Measurements from ENCODE around the gene TSPEAR. TPM values are rescaled to one million over a fixed set of nuclear protein-coding genes. Genes with fewer than 3 reads are reported as not detected.
"Not testable (repeated sequence)": the region's sequence is repeated elsewhere in the genome, so short reads cannot be mapped to it uniquely, and the experiment has no call there.

TSPEAR gene
- total RNA-seq, 1 experiment from 2014 or later: not detected

GRCh38 chr21:44503901-44504399 lies 207.4 kb downstream of the TSPEAR start:
- in situ Hi-C loops (cut with HindIII; ENCODE audit: low pct_unique_long_range_greater_than_20kb, low sequenced_read_pairs): no loop called here
- DNase-seq (ENCODE audit: low read depth): no peak

DNA sequence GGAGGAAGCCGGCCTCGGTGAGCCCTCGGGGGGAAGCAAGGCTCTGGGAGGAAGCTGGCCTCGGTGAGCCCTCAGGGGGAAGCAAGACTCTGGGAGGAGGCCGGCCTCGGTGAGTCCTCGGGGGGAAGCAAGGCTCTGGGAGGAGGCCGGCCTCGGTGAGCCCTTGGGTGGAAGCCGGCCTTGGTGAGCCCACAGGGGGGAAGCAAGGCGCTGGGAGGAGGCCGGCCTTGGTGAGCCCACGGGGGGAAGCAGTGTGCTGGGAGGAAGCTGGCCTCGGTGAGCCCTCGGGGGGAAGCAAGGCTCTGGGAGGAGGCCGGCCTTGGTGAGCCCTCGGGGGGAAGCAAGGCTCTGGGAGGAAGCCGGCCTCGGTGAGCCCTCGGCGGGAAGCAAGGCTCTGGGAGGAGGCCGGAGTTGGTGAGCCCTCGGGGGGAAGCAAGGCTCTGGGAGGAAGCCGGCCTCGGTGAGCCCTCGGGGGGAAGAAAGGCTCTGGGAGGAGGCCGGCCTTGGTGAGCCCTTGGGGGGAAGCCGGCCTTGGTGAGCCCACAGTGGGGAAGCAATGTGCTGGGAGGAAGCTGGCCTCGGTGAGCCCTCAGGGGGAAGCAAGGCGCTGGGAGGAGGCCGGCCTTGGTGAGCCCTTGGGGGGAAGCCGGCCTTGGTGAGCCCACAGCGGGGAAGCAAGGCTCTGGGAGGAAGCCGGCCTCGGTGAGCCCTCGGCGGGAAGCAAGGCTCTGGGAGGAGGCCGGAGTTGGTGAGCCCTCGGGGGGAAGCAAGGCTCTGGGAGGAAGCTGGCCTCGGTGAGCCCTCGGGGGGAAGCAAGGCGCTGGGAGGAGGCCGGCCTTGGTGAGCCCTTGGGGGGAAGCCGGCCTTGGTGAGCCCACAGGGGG lies 208.1 kb downstream of the TSPEAR start:
- DNase-seq (ENCODE audit: low read depth); in situ Hi-C loops (cut with HindIII; ENCODE audit: low pct_unique_long_range_greater_than_20kb, low sequenced_read_pairs): not testable (repeated sequence)

DNA sequence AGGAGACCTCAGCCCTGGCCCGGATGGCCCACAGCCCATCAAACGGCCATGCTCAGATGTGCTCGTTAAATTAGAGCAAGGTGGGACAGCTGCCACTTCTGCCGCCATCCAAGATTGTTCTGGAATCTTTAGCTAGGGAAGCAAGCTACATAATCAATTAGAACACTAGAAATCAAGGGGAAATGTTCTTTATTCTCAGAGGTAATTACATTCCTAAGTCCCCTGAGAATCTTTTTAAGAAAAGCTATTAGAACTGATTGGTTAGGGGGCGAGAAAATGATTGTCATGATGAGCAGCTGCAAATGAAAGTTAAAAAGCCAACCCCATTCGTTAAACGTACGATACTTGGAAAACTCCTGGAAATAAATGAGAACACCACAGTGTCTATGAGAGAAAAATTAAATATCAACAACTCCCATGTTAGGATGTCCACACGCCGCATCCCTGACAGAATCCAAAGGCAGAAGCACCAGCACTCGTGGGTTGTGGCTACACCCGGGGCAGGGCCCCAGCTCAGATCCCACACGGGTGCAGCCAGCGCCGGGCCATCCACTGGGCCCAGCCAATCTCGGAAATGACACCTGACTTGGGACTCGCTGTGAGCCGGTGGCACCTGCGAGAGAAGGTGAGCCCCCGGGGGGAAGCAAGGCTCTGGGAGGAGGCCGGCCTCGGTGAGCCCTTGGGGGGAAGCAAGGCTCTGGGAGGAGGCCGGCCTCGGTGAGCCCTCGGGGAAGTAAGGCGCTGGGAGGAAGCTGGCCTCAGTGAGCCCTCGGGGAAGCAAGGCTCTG lies 209.0 kb downstream of the TSPEAR start:
- DNase-seq (ENCODE audit: low read depth): no peak
- in situ Hi-C loops (cut with HindIII; ENCODE audit: low pct_unique_long_range_greater_than_20kb, low sequenced_read_pairs): no loop called here

DNA sequence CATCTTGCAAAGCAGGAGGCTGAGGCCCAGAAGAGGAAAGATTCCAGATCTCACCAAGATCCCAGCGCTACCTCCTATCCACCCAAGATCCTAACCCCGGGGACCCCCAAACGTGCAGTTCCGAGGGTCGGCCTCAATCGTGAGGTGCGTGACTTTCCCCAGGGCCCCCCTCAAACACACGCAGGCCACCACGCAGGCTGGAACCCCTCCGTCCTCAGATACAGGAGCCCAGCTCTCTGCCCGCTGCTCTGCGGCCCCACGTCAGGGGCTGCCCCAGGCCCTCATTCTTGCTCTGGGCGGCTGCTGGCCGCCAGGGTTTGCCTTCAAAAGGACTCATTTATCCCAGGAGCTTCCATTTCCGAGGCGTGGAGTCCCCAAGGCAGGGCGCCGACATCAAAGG lies 211.3 kb downstream of the TSPEAR start:
- DNase-seq (ENCODE audit: low read depth): no peak

DNA sequence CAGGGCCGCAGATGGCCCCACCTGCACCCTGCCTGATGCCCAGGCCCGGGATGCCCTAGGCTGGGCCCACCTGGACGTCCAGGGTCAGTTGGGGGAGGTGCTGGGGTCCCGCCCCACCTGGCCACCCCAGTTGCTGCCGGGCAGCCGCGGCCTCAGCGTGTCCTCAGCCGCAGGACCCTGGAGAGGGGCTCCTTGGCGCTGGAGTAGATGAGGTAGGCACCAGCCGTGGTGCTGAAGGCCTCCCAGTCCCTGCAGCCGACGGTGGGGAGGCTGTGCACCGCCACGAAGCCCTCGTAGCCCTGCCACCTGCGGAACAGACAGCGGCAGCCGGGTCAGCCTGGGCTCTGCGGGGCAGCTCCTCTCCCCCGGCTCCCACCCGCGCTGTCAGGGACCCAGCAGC lies 211.7 kb downstream of the TSPEAR start:
- in situ Hi-C loops (cut with HindIII; ENCODE audit: low pct_unique_long_range_greater_than_20kb, low sequenced_read_pairs): loop anchor here (25.0 kb wide), 1 partner anchor 638 kb away; no protein-coding TSS in a partner anchor
- no peak for DNase-seq (ENCODE audit: low read depth)

More for the DNA sequence above, 211.3 kb downstream of the TSPEAR start:
- in situ Hi-C loops (cut with HindIII; ENCODE audit: low pct_unique_long_range_greater_than_20kb, low sequenced_read_pairs): no loop called here

DNA sequence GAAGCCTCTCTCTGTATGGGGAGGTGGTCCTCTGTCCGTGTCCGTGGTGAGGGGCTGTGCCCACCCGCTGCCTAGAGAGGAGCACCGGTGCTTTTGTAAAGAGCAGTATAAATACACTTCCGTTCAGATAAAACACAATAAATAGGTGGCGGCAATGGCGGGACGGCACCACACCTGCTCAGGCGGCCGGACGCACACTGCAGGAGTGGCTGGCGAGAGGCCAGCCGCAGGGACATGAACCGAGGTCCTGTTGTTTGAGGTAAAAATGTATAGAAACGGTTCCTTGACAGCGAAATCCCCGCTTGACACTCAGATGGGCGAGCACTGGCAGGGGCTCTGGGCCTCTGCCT lies 212.2 kb downstream of the TSPEAR start:
- in situ Hi-C loops (cut with HindIII; ENCODE audit: low pct_unique_long_range_greater_than_20kb, low sequenced_read_pairs): loop anchor here (25.0 kb wide), 1 partner anchor 638 kb away; no protein-coding TSS in a partner anchor

GRCh38 chr21:44498280-44499210 lies 212.8 kb downstream of the TSPEAR start:
- in situ Hi-C loops (cut with HindIII; ENCODE audit: low pct_unique_long_range_greater_than_20kb, low sequenced_read_pairs): loop anchor here (25.0 kb wide), 1 partner anchor 639 kb away; no protein-coding TSS in a partner anchor
- no peak for DNase-seq (ENCODE audit: low read depth)

More for the DNA sequence above, 212.2 kb downstream of the TSPEAR start:
- no peak for DNase-seq (ENCODE audit: low read depth)

DNA sequence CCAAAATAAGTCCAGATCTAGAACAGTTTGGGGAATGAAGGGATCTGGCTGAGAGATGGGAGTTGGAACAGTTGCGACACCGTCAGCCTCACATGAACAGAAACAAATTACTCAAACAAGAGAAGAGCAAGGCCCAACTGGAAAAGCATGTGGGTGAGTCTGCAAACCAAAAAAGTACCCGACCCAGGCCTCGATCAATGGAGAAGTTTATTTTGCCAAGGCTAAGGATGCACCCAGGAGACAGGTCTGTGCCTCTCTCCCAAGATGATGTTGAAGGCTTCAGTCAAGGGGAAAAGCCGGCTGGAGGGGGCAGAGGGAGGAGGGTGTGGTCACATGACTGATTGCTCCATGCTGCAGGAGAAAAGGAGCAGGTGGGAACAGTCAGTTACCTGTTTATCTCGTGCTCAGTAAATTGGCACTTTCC lies 213.7 kb downstream of the TSPEAR start:
- in situ Hi-C loops (cut with HindIII; ENCODE audit: low pct_unique_long_range_greater_than_20kb, low sequenced_read_pairs): loop anchor here (25.0 kb wide), 1 partner anchor 640 kb away; no protein-coding TSS in a partner anchor
- no peak for DNase-seq (ENCODE audit: low read depth)

GRCh38 chr21:44496564-44497550 lies 214.5 kb downstream of the TSPEAR start:
- DNase-seq (ENCODE audit: low read depth): no peak
- in situ Hi-C loops (cut with HindIII; ENCODE audit: low pct_unique_long_range_greater_than_20kb, low sequenced_read_pairs): loop anchor here (25.0 kb wide), 1 partner anchor 640 kb away; no protein-coding TSS in a partner anchor

- in situ Hi-C loops (cut with HindIII; ENCODE audit: low pct_unique_long_range_greater_than_20kb, low sequenced_read_pairs): loop anchor here (25.0 kb wide), 1 partner anchor 641 kb away; no protein-coding TSS in a partner anchor
Observed at GRCh38 chr21:44495611-44496563, 215.5 kb downstream of the TSPEAR start.

DNA sequence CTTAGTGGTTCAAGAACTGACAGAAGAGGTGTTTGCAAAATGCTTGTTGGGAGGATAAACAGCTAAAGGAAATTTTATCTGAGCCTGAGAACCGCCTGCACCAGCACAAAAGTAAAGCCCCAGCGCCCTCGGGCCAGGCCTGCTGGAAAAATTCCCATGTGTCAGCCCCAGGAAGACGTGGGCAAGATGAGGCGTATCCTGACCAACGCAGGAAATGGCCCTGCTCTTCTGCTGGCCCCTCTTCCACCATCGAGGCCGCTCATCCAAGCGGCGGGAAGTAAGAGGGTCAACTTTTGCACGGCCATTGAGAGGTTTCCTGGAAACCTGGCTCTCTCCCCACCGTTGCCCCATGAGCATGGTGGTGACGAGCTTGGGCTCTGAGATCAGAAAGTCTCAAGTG lies 216.4 kb downstream of the TSPEAR start:
- in situ Hi-C loops (cut with HindIII; ENCODE audit: low pct_unique_long_range_greater_than_20kb, low sequenced_read_pairs): loop anchor here (25.0 kb wide), 1 partner anchor 642 kb away; no protein-coding TSS in a partner anchor
- no peak for DNase-seq (ENCODE audit: low read depth)

More at GRCh38 chr21:44495611-44496563, 215.5 kb downstream of the TSPEAR start:
- DNase-seq (ENCODE audit: low read depth): no peak

GRCh38 chr21:44494418-44494817 lies 217.0 kb downstream of the TSPEAR start:
- no peak for DNase-seq (ENCODE audit: low read depth)
- in situ Hi-C loops (cut with HindIII; ENCODE audit: low pct_unique_long_range_greater_than_20kb, low sequenced_read_pairs): loop anchor here (25.0 kb wide), 1 partner anchor 643 kb away; no protein-coding TSS in a partner anchor

DNA sequence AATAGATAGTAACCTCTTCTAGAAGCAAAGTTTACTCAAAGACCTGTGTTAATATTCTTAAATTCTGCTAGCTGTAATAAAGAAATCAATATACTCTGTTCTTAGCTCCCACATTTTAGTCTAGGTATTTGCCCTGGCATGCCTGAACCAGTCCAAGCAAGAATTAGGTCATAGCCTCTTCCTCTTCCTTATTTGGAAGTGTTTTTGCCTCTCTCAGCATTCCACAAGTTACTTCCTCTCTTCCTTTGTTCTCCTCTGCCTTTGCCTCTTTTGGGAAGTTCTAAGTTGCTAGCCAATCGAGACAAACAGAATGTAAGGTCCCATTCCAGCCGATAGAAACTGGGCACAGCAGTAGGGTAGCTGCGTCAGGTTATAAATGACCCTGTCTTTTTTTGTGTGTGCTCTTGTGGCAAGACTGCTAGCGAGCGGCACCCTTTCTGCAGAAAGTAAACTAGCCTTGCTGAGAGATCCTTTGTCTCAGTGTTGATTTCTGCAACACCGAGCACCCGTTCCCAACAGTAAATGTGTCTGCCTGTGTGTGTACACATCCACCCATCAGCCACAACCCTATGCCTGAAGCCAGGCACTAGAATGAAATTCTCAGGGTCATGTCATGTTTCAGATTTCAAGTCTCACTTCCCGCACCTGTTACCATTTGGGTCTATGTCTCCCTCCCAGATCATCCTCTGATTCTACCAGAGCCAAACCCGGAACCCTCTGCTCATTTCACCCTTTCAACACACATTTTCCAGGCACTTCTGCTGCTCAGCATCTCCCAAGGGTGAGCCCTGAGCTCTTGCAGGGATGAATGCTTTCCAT lies 218.6 kb downstream of the TSPEAR start:
- no peak for DNase-seq (ENCODE audit: low read depth)
- in situ Hi-C loops (cut with HindIII; ENCODE audit: low pct_unique_long_range_greater_than_20kb, low sequenced_read_pairs): loop anchor here (25.0 kb wide), 1 partner anchor 645 kb away; no protein-coding TSS in a partner anchor

- DNase-seq (ENCODE audit: low read depth): no peak
- in situ Hi-C loops (cut with HindIII; ENCODE audit: low pct_unique_long_range_greater_than_20kb, low sequenced_read_pairs): loop anchor here (25.0 kb wide), 1 partner anchor 646 kb away; no protein-coding TSS in a partner anchor
Observed at GRCh38 chr21:44490816-44491215, 220.6 kb downstream of the TSPEAR start.
